WI38 (cell line): ENCODE measurements around the gene S100A2.
"Not testable (repeated sequence)": the region's sequence is repeated elsewhere in the genome, so short reads cannot be mapped to it uniquely, and the experiment has no call there.

Source experiments
- H3K4me3 ChIP-seq: 2 replicates; pipeline ENCODE4 v1.5.1; 2011; ENCODE audit warnings: low read depth, mild to moderate bottlenecking, control low read depth, low read length
- TF ChIP-seq, protein P1 (sequence below): IDR thresholded peaks from 2 replicates; pipeline ENCODE4 v1.5.1; 2012; ENCODE audit warnings: low read depth, mild to moderate bottlenecking, control low read depth, low read length

S100A2 gene

GRCh38 chr1:153578936-153579335 is 13.3 kb upstream of the S100A2 start:
- TF ChIP-seq, protein P1, sequence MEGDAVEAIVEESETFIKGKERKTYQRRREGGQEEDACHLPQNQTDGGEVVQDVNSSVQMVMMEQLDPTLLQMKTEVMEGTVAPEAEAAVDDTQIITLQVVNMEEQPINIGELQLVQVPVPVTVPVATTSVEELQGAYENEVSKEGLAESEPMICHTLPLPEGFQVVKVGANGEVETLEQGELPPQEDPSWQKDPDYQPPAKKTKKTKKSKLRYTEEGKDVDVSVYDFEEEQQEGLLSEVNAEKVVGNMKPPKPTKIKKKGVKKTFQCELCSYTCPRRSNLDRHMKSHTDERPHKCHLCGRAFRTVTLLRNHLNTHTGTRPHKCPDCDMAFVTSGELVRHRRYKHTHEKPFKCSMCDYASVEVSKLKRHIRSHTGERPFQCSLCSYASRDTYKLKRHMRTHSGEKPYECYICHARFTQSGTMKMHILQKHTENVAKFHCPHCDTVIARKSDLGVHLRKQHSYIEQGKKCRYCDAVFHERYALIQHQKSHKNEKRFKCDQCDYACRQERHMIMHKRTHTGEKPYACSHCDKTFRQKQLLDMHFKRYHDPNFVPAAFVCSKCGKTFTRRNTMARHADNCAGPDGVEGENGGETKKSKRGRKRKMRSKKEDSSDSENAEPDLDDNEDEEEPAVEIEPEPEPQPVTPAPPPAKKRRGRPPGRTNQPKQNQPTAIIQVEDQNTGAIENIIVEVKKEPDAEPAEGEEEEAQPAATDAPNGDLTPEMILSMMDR, result no peak
- H3K4me3 ChIP-seq, result no peak overlapping the region

DNA sequence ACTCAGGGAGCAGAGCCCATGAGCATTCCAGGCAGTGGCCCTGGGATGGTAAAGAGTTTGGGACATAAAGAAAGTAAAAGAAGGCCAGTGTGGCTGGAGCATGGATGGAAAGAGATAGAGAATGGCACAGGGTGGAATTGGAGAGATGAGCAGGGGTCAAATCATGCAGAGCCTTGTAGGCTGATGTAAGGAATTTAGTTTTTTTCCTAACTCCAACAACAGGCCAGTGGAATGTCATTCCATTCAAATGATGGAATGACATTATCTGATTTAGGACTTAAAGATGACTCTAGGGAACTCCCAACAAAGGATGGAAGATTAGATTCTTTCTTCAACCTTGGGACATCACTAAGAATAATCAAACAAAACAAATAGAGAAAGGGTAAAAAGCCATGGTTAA is 12.8 kb upstream of the S100A2 start:
- no peak overlapping the region for H3K4me3 ChIP-seq
- TF ChIP-seq, protein P1, result no peak

DNA sequence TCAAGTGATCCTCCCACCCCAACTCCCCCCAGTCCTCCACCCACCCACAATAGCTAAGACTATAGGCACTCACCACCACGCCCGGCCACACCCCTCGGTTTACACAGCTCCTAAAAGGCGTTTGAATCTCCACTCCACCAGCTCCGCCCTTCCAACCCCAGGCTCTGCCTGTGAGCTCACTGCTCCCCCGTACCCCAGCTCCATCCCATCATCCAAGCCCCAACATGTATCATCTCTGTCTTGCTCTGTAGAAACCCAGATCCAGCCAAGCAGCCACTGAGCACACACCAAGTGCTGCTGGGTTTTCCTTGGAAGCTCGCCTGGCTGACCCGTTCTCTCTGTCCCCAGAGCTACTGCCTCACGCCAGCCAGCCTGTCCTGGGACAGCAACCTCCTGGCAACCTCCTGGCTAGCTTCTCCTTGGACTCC is 12.0 kb upstream of the S100A2 start:
- no peak overlapping the region for H3K4me3 ChIP-seq
- TF ChIP-seq, protein P1, result no peak

DNA sequence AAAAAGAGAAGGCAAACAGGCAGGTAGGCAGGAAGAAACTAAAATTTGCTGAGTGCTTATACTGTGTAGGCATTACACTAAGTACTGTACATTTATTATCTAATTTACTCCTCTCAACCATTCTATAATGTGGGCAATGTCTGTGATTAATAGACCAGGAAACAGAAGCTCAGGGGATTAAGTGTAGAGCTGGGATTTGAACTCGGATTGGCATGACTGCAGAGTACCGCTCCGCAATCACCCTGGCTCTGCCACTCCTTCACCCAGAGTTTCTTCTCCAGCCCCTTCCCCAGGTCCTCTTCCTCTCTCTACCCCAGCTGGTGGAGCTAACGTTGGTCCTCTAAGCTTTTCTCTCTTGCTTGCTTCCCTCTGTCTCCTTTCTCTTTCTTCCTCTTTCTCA is 11.5 kb upstream of the S100A2 start:
- no peak overlapping the region for H3K4me3 ChIP-seq
- TF ChIP-seq, protein P1, result no peak

GRCh38 chr1:153575497-153575896 is 9.9 kb upstream of the S100A2 start:
- H3K4me3 ChIP-seq, result not testable (repeated sequence)

- not testable (repeated sequence) for H3K4me3 ChIP-seq
Measured at GRCh38 chr1:153575081-153575491, 9.4 kb upstream of the S100A2 start.

GRCh38 chr1:153573351-153573750 is 7.7 kb upstream of the S100A2 start:
- TF ChIP-seq, protein P1, result no peak
- H3K4me3 ChIP-seq, result no peak overlapping the region

GRCh38 chr1:153572569-153573015 is 6.9 kb upstream of the S100A2 start:
- TF ChIP-seq, protein P1, result peak; percentile 90
- no peak overlapping the region for H3K4me3 ChIP-seq
